Measurements from ENCODE around the gene ARSB. TPM values are rescaled to one million over a fixed set of nuclear protein-coding genes. Genes with fewer than 3 reads are reported as not detected.

The ARSB gene
- total and polyA plus RNA-seq, 12 donors: 1.9 to 24.5 (median 14.5) TPM

DNA sequence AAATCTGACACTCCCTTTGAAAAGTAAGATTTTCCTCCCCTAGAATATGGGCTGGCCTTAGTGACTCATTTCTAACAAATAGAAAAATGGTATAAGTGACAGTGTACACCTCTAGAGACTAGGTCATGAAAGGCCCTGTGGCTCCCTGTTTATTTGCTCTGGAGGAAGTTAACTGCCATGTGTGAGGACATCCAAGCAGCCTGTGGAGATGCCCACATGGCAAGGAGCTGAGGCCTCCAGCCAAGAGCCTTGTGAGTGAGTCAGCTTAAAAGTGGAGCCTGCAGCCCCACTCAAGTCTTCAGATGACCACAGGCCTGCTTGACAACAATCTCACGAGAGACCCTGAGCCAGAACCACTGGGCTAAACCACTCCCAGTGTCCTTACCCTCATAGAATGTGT, 208.5 kb downstream of the ARSB start:
- DNase-seq: no peak
- no peaks in the 10 kb centered on the region for H3K9me3 ChIP-seq (replicated peaks in 1 of 3)
- H3K4me3 ChIP-seq: no peak overlapping the region
- intact Hi-C loops (cut with DNase I): no loop called here
- no peak for TF ChIP-seq POLR2A (IDR thresholded peaks at IDR 0.05)
- TF ChIP-seq, protein P1, sequence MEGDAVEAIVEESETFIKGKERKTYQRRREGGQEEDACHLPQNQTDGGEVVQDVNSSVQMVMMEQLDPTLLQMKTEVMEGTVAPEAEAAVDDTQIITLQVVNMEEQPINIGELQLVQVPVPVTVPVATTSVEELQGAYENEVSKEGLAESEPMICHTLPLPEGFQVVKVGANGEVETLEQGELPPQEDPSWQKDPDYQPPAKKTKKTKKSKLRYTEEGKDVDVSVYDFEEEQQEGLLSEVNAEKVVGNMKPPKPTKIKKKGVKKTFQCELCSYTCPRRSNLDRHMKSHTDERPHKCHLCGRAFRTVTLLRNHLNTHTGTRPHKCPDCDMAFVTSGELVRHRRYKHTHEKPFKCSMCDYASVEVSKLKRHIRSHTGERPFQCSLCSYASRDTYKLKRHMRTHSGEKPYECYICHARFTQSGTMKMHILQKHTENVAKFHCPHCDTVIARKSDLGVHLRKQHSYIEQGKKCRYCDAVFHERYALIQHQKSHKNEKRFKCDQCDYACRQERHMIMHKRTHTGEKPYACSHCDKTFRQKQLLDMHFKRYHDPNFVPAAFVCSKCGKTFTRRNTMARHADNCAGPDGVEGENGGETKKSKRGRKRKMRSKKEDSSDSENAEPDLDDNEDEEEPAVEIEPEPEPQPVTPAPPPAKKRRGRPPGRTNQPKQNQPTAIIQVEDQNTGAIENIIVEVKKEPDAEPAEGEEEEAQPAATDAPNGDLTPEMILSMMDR (IDR thresholded peaks at IDR 0.05): no peak
- no peaks in the 10 kb centered on the region for H3K27me3 ChIP-seq
- no peaks in the 10 kb centered on the region for H3K4me1 ChIP-seq (replicated peaks in 1 of 2)
- H3K36me3 ChIP-seq (replicated peaks in 1 of 2): no peaks in the 10 kb centered on the region
- no peak overlapping the region for H3K27ac ChIP-seq
- 97 to 100% (median 100%) methylated on average over 1 of the region's 1 CpG for WGBS, 4 donors

DNA sequence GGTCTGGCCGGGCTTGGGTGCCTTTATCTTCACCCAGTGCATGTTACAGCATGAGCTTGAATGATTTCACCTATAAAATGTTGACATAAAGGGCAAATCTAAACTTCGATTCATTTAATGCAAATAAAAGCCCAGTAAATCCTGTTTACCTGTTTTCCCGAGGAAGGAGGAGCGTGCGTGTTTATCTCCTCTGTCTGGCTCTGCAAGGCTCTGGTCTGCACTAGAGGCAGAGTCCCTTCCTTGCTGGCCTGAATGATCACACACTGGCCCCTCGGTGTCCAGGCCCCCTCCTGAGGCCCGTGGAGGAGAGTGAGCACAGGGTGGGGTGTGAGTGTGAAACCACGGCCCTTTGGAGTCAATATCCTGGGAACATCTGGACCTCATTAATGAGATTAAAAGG, 211.5 kb downstream of the ARSB start:
- Histone ChIP-seq H3K36me3 (replicated peaks in 1 of 2) (no peaks in the 10 kb centered on the region), H3K4me3 (no peak overlapping the region), H3K27me3 (no peaks in the 10 kb centered on the region), H3K27ac (no peak overlapping the region), H3K9me3 (replicated peaks in 1 of 3) (no peaks in the 10 kb centered on the region), H3K4me1 (replicated peaks in 1 of 2) (no peaks in the 10 kb centered on the region)
- DNase-seq: no peak
- intact Hi-C loops (cut with DNase I): no loop called here
- 78 to 82% (median 80%) methylated on average over 7 to 8 of the region's 8 CpGs for WGBS, 4 donors
- TF ChIP-seq, protein P1 (IDR thresholded peaks at IDR 0.05): no peak

DNA sequence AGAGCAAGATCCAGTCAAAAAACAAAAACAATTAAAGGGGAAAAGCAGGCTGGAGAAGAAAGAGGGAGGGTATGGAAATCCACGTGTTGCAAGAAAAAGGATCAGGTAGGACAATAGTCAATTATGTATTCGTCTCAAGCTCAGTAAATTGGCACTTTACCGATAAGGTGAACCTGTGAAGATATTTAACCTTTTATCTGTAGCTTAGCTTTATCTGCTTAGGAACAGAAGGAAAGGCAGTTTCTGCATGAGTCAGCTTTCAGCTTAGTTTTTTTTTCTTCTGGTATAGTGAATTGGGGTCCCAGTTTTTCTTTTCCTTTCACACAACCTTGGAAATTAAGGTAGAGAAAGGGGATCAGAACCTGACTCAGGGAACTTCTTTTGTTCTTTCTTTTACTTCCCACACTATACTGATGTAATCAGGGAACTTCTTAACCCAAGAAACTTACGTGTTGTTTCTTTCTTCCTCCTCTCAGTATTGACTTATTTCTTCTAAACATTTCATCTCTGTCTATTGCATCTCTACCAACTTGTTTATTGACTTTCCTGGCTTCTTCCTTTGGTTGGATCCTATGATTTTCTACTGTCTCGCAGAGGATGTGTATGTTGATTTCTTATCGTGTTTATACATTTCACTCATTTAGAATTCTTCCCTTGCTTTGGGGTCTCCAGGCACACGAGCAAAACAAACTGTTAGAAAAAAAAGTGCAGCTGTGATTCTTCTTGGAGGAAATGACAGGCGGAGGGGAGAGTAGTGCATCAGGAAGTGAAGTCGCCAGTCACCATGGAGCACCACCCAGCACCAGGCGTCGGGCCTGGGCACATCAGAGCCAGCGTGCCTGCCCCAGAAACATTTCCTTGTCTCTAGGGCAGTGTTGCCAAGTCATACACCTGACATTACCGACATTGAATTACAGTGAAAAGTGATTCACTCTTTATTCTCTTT, 213.6 kb downstream of the ARSB start:
- intact Hi-C loops (cut with DNase I): no loop called here
- H3K27me3 ChIP-seq: no peaks in the 10 kb centered on the region
- TF ChIP-seq, protein P1 (IDR thresholded peaks at IDR 0.05): no peak
- no peak for TF ChIP-seq POLR2A (IDR thresholded peaks at IDR 0.05)
- H3K4me1 ChIP-seq (replicated peaks in 1 of 2): no peaks in the 10 kb centered on the region
- WGBS, 4 donors: 62 to 70% (median 64%) methylated on average over 13 of the region's 13 CpGs
- H3K9me3 ChIP-seq (replicated peaks in 1 of 3): no peaks in the 10 kb centered on the region
- no peak for DNase-seq
- no peak overlapping the region for H3K27ac ChIP-seq
- H3K36me3 ChIP-seq (replicated peaks in 1 of 2): no peaks in the 10 kb centered on the region
- H3K4me3 ChIP-seq: no peak overlapping the region

DNA sequence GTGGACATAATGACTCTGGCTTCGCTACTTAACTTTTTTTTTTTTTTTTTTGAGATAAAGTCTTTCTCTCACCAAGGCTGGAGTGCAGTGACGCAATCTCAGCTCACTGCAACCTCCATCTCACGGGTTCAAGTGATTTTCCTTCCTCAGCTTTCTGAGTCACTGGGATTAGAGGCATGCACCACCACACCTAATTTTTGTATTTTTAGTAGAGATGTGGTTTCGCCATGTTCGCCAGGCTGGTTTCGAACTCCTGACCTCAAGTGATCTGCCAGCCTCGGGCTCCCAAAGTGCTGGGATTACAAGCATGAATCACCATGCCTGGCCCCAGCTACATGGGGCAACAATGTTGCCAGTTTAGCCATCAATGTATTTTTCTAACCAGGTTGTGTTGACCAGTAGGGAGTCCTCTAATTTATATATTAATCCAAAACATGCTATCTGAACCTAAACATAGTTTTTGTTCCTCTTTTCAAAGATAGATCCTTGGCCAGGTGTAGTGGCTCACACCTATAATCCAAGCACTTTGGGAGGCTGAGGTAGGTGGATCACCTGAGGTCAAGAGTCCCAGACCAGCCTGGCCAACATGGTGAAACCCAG, 216.2 kb downstream of the ARSB start:
- no peaks in the 10 kb centered on the region for H3K36me3 ChIP-seq (replicated peaks in 1 of 2)
- H3K4me3 ChIP-seq: no peak overlapping the region
- no peak overlapping the region for H3K27ac ChIP-seq
- H3K9me3 ChIP-seq (replicated peaks in 1 of 3): no peaks in the 10 kb centered on the region
- 80 to 98% (median 94%) methylated on average over 7 of the region's 7 CpGs for WGBS, 4 donors
- DNase-seq: no peak
- intact Hi-C loops (cut with DNase I): no loop called here
- no peaks in the 10 kb centered on the region for H3K4me1 ChIP-seq (replicated peaks in 1 of 2)
- no peaks in the 10 kb centered on the region for H3K27me3 ChIP-seq
- TF ChIP-seq, protein P1 (IDR thresholded peaks at IDR 0.05): no peak
- no peak for TF ChIP-seq POLR2A (IDR thresholded peaks at IDR 0.05)
